H1 (cell line): Measurements from ENCODE around the gene CRYBG1. TPM values are rescaled to one million over a fixed set of nuclear protein-coding genes. Genes with fewer than 3 reads are reported as not detected.

Source experiments
- CTCF ChIA-PET: fragments of 300-600 bp; sonication (Branson Sonifier 250); formaldehyde crosslinking; loops from one replicate; lab custom pipeline; 2021; ENCODE audit not compliant: partially characterized antibody; lab: Charles Lee
- POLR2A ChIA-PET: fragments of 300-600 bp; sonication (Branson Sonifier 250); formaldehyde crosslinking; loops from one replicate; lab custom pipeline; 2021; ENCODE audit warnings: inconsistent platforms; ENCODE audit not compliant: partially characterized antibody; lab: Charles Lee
- DNase-seq, 2 experiments: peaks; one replicate each; pipeline versions ENCODE4 v3.0.0 to v3.0.0-alpha.2; 2010 to 2022; ENCODE audit warnings: low spot score in 2 of 2, low read depth in 1 of 2, mixed read lengths in 1 of 2
- FAIRE-seq: peaks from 2 replicates; lab custom pipeline; 2011; peaks lifted over from hg19 to GRCh38; lab: Jason Lieb, UNC
- H2AFZ ChIP-seq: 2 replicates; pipeline ENCODE4 v1.8.1; 2012; ENCODE audit warnings: low read length, inconsistent platforms
- H2AK5ac ChIP-seq: 2 replicates; pipeline ENCODE4 v1.6.1; 2013; ENCODE audit warnings: low read depth, low read length
- H2BK120ac ChIP-seq: replicated peaks from 2 replicates; pipeline ENCODE3; 2013; ENCODE audit warnings: low read depth, low read length, inconsistent platforms
- H2BK12ac ChIP-seq: 2 replicates; pipeline ENCODE4 v1.6.1; 2013; ENCODE audit warnings: low read depth, low read length
- H2BK15ac ChIP-seq: 2 replicates; pipeline ENCODE4 v1.6.1; 2013; ENCODE audit warnings: low read length
- H2BK20ac ChIP-seq: 2 replicates; pipeline ENCODE4 v1.6.1; 2013; ENCODE audit warnings: low read length
- H2BK5ac ChIP-seq: 2 replicates; pipeline ENCODE4 v1.6.1; 2013; ENCODE audit warnings: low read depth, low read length
- H3K14ac ChIP-seq: 2 replicates; pipeline ENCODE4 v1.6.1; 2013; ENCODE audit warnings: inconsistent platforms; ENCODE audit not compliant: insufficient read length
- H3K18ac ChIP-seq: 2 replicates; pipeline ENCODE4 v1.6.1; 2013; ENCODE audit warnings: low read length; ENCODE audit errors: extremely low read depth
- H3K23ac ChIP-seq: 2 replicates; pipeline ENCODE4 v1.6.1; 2013; ENCODE audit warnings: inconsistent platforms; ENCODE audit not compliant: insufficient read length
- H3K23me2 ChIP-seq: 2 replicates; pipeline ENCODE4 v1.6.1; 2013; ENCODE audit warnings: low read depth, low read length
- H3K27ac ChIP-seq: 2 replicates; pipeline ENCODE4 v1.6.1; 2011; ENCODE audit warnings: low read depth, low read length, inconsistent platforms
- H3K27me3 ChIP-seq, 4 experiments: replicated peaks in 1 of 4; 1 replicate in 1 of 4; 2 replicates in 3 of 4; pipeline versions ENCODE4 v1.6.1 to v1.8.1; 2011 to 2013; ENCODE audit warnings: low read length in 3 of 4, mild to moderate bottlenecking in 3 of 4, inconsistent platforms in 2 of 4, mixed read lengths in 2 of 4, moderate library complexity in 1 of 4; ENCODE audit not compliant: control insufficient read depth in 3 of 4, insufficient read depth in 3 of 4; ENCODE audit errors: extremely low read depth in 1 of 4
- H3K36me3 ChIP-seq, 4 experiments: 2 replicates each; pipeline versions ENCODE4 v1.6.1 to v1.8.1; 2011 to 2013; ENCODE audit warnings: mild to moderate bottlenecking in 4 of 4, low read length in 3 of 4, moderate library complexity in 2 of 4, control low read depth in 1 of 4, inconsistent platforms in 1 of 4; ENCODE audit not compliant: insufficient read depth in 4 of 4, control insufficient read depth in 2 of 4
- H3K4ac ChIP-seq: replicated peaks from 2 replicates; pipeline ENCODE3; 2013; ENCODE audit warnings: low read length, low read depth, mixed read lengths, inconsistent platforms; ENCODE audit not compliant: insufficient read length
- H3K4me1 ChIP-seq, 4 experiments: replicated peaks in 1 of 4; 1 replicate in 1 of 4; 2 replicates in 3 of 4; pipeline versions ENCODE4 v1.6.1 to v1.8.1; 2011 to 2013; ENCODE audit warnings: low read length in 3 of 4, inconsistent platforms in 2 of 4, mixed read lengths in 1 of 4; ENCODE audit not compliant: insufficient read depth in 4 of 4, control insufficient read depth in 3 of 4
- H3K4me2 ChIP-seq, 2 experiments: 2 replicates each; pipeline versions ENCODE4 v1.6.1 to v1.8.1; 2011 to 2013; ENCODE audit warnings: low read depth in 2 of 2, low read length in 2 of 2, control low read depth in 1 of 2, inconsistent platforms in 1 of 2, mild to moderate bottlenecking in 1 of 2; ENCODE audit not compliant: insufficient read depth in 1 of 2
- H3K4me3 ChIP-seq, 4 experiments: fragments of 200-600, 300-600 bp in 1 of 4; sonication (generic), shearing (Covaris generic), sonication (Bioruptor Twin) in 1 of 4; 2 replicates each; pipeline versions ENCODE4 v1.5.1 to v1.8.1; 2011 to 2016; ENCODE audit warnings: low read length in 4 of 4, low read depth in 3 of 4, control low read depth in 2 of 4, inconsistent platforms in 2 of 4, mild to moderate bottlenecking in 2 of 4, mixed read lengths in 1 of 4, moderate library complexity in 1 of 4; ENCODE audit not compliant: insufficient read depth in 2 of 4; ENCODE audit errors: extremely low read depth in 1 of 4
- H3K56ac ChIP-seq: replicated peaks from 2 replicates; pipeline ENCODE3; 2013; ENCODE audit warnings: low read depth, mild to moderate bottlenecking, mixed read lengths, low read length, inconsistent platforms; ENCODE audit not compliant: insufficient read length
- H3K79me1 ChIP-seq: 2 replicates; pipeline ENCODE4 v1.6.1; 2013; ENCODE audit warnings: low read depth, low read length, control low read depth
- H3K79me2 ChIP-seq, 2 experiments: 2 replicates each; pipeline versions ENCODE4 v1.6.1 to v1.8.1; 2012 to 2013; ENCODE audit warnings: low read length in 2 of 2, mild to moderate bottlenecking in 2 of 2, inconsistent platforms in 1 of 2; ENCODE audit not compliant: insufficient read depth in 2 of 2, control insufficient read depth in 1 of 2
- H3K9ac ChIP-seq, 4 experiments: replicated peaks in 1 of 4; 1 replicate in 1 of 4; 2 replicates in 3 of 4; pipeline versions ENCODE4 v1.6.1 to v1.8.1; 2011 to 2013; ENCODE audit warnings: low read depth in 3 of 4, low read length in 3 of 4, control low read depth in 2 of 4, mild to moderate bottlenecking in 2 of 4, moderate library complexity in 2 of 4, inconsistent platforms in 1 of 4; ENCODE audit errors: extremely low read depth in 1 of 4
- H3K9me3 ChIP-seq, 2 experiments: 2 replicates each; pipeline versions ENCODE4 v1.6.1 to v1.8.1; 2012 to 2013; ENCODE audit warnings: mild to moderate bottlenecking in 2 of 2, moderate library complexity in 2 of 2, control low read depth in 1 of 2, inconsistent platforms in 1 of 2, low read depth in 1 of 2, low read length in 1 of 2, mixed read lengths in 1 of 2; ENCODE audit not compliant: insufficient read depth in 2 of 2
- H4K20me1 ChIP-seq, 2 experiments: replicated peaks in 1 of 2; 2 replicates each; pipeline versions ENCODE3 to v1.8.1; 2011 to 2013; ENCODE audit warnings: inconsistent platforms in 2 of 2, low read length in 2 of 2, mild to moderate bottlenecking in 1 of 2; ENCODE audit not compliant: insufficient read depth in 2 of 2, control insufficient read depth in 1 of 2
- H4K5ac ChIP-seq: 2 replicates; pipeline ENCODE4 v1.6.1; 2013; ENCODE audit warnings: low read length, low read depth, mixed read lengths, inconsistent platforms; ENCODE audit not compliant: insufficient read length
- H4K8ac ChIP-seq: 2 replicates; pipeline ENCODE4 v1.8.0; 2013; ENCODE audit warnings: mild to moderate bottlenecking, moderate library complexity, low read length, inconsistent platforms; ENCODE audit not compliant: insufficient read depth; ENCODE audit errors: extremely low read depth
- H4K91ac ChIP-seq: replicated peaks from 2 replicates; pipeline ENCODE3; 2013; ENCODE audit warnings: low read length, mixed read lengths, inconsistent platforms; ENCODE audit not compliant: insufficient read length
- NRF1 ChIP-seq: IDR thresholded peaks from 2 replicates; pipeline ENCODE4 v1.6.1; 2011; ENCODE audit warnings: mild to moderate bottlenecking, low read depth, low read length, improper control_type of control experiment
- RBBP5 ChIP-seq: IDR thresholded peaks from 2 replicates; pipeline ENCODE4 v1.7.1; 2012; ENCODE audit warnings: low read depth, mild to moderate bottlenecking, inconsistent platforms, low read length, moderate library complexity, borderline replicate concordance
- RFX5 ChIP-seq: IDR thresholded peaks from 2 replicates; pipeline ENCODE4 v1.6.1; 2011; ENCODE audit warnings: low read depth, low read length, improper control_type of control experiment, borderline replicate concordance
- SAP30 ChIP-seq: fragments of 300-600 bp; sonication (generic); IDR thresholded peaks from 2 replicates; pipeline ENCODE4 v1.7.1; 2012; ENCODE audit warnings: low read length, moderate library complexity, mild to moderate bottlenecking, inconsistent platforms; ENCODE audit not compliant: insufficient read depth, insufficient replicate concordance
- SIX5 ChIP-seq: IDR thresholded peaks from 2 replicates; pipeline ENCODE4 v1.6.1; 2011; ENCODE audit warnings: mild to moderate bottlenecking, low read depth, low read length
- SRF ChIP-seq: IDR thresholded peaks from 2 replicates; pipeline ENCODE4 v1.6.1; 2011; ENCODE audit warnings: mild to moderate bottlenecking, low read depth, low read length, moderate library complexity
- TAF1 ChIP-seq: IDR thresholded peaks from 2 replicates; pipeline ENCODE4 v1.6.1; 2011; ENCODE audit warnings: mild to moderate bottlenecking, low read depth, low read length
- ZNF274 ChIP-seq: IDR thresholded peaks from 2 replicates; pipeline ENCODE4 v1.7.0; 2012; ENCODE audit warnings: low read length, borderline replicate concordance; ENCODE audit errors: extremely low read depth
- WGBS, 2 experiments: shearing (Covaris generic) in 1 of 2; methylation state at CpG; one replicate each; pipeline versions ENCODE4 v1.1.6 to v1.1.7; 2013 to 2015; ENCODE audit warnings: low lambda C conversion rate in 2 of 2, mixed read lengths in 2 of 2, inconsistent platforms in 1 of 2, low coverage in 1 of 2, missing lambda C conversion rate in 1 of 2; ENCODE audit not compliant: insufficient replicate concordance in 2 of 2, insufficient coverage in 1 of 2, insufficient read length in 1 of 2; ENCODE audit errors: extremely low coverage in 1 of 2, missing lambda C conversion rate in 1 of 2; 5-methylcytosine and 5-hydroxymethylcytosine counted together
- polyA plus RNA-seq, 7 experiments: library from polyadenylated mRNA; depleted of rRNA in 3 of 7; stranded (reverse) in 5 of 7; unstranded in 2 of 7; fragments of >200 nt in 5 of 7; fragments of 200-250 nt in 2 of 7; gene quantifications; 1 replicate in 5 of 7; 2 replicates in 1 of 7; 4 replicates in 1 of 7; pipeline versions ENCODE4 v1.2.1 to v1.2.3, GENCODE V29; 2011 to 2013; ENCODE audit warnings: missing spikeins in 2 of 7, mixed read lengths in 2 of 7
- total RNA-seq: library from RNA; stranded (reverse); fragmentation: NEBNext Ultra II Directional; extraction: Animal tissue kit (Norgen Biotek cat#: 25700); gene quantifications from 2 replicates; pipeline ENCODE4 v1.2.1, GENCODE V29; 2021
- TF ChIP-seq, protein P1 (sequence below), 3 experiments: IDR thresholded peaks; 1 replicate in 2 of 3; 2 replicates in 1 of 3; pipeline versions ENCODE4 v1.5.1 to v1.6.1; 2011; ENCODE audit warnings: low read length in 3 of 3, mild to moderate bottlenecking in 3 of 3, inconsistent platforms in 2 of 3, low read depth in 1 of 3, moderate library complexity in 1 of 3; ENCODE audit not compliant: insufficient read depth in 1 of 3; ENCODE audit errors: control extremely low read depth in 1 of 3

Gene CRYBG1
- total and polyA plus RNA-seq, 2 of the 8 experiments (the other 6 are each of a cell fraction or from before 2014, with no cell fraction given), result 2.2 to 11.6 TPM

DNA sequence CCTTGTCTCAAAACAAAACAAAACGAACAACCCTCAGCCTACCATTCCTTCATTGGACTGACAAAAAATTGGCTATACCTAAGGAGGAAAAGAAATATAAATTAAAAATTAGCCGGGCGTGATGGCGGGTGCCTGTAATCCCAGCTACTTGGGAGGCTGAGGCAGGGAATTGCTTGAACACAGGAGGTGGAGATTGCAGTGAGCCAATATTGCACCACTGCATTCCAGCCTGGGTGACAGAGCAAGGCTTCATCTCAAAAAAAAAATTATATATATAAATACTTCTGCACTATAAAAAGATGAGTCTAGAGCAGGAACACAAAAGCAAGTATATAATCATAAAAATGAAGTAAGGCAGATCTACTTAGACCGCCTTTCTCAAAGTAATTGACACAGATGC, 109.8 kb downstream of the CRYBG1 start:
- no peak for TF ChIP-seq SRF
- TF ChIP-seq, protein P1, sequence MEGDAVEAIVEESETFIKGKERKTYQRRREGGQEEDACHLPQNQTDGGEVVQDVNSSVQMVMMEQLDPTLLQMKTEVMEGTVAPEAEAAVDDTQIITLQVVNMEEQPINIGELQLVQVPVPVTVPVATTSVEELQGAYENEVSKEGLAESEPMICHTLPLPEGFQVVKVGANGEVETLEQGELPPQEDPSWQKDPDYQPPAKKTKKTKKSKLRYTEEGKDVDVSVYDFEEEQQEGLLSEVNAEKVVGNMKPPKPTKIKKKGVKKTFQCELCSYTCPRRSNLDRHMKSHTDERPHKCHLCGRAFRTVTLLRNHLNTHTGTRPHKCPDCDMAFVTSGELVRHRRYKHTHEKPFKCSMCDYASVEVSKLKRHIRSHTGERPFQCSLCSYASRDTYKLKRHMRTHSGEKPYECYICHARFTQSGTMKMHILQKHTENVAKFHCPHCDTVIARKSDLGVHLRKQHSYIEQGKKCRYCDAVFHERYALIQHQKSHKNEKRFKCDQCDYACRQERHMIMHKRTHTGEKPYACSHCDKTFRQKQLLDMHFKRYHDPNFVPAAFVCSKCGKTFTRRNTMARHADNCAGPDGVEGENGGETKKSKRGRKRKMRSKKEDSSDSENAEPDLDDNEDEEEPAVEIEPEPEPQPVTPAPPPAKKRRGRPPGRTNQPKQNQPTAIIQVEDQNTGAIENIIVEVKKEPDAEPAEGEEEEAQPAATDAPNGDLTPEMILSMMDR (IDR thresholded peaks at IDR 0.05; ENCODE audit: control extremely low read depth in 1 of 3, insufficient read depth in 1 of 3, low read depth in 1 of 3, low read length in 3 of 3), result no peak
- no peak for TF ChIP-seq NRF1
- TF ChIP-seq ZNF274, result no peak
- TF ChIP-seq TAF1, result no peak
- TF ChIP-seq RFX5, result no peak
- no peak for TF ChIP-seq SAP30
- no peak for TF ChIP-seq SIX5
- no peak for TF ChIP-seq RBBP5
- Histone ChIP-seq H4K91ac (no peak overlapping the region), H3K23ac (no peak overlapping the region), H2BK120ac (no peak overlapping the region), H3K56ac (no peak overlapping the region), H4K20me1 (no peaks in the 10 kb centered on the region), H3K79me1 (no peaks in the 10 kb centered on the region), H3K9ac (no peak overlapping the region), H2AK5ac (no peak overlapping the region), H3K27me3 (no peaks in the 10 kb centered on the region), H2BK5ac (no peak overlapping the region), H3K9me3 (no peaks in the 10 kb centered on the region), H3K18ac (no peak overlapping the region), H3K4ac (no peak overlapping the region), H3K4me3 (no peak overlapping the region), H3K27ac (no peak overlapping the region), H3K36me3 (no peaks in the 10 kb centered on the region), H3K23me2 (no peaks in the 10 kb centered on the region), H4K8ac (no peak overlapping the region), H3K4me1 (0 out of 7 replicates have a peak, but pooled peaks cover 0 to 2% (median 0%) of the 10 kb centered on the region in 4 experiments), H3K79me2 (no peaks in the 10 kb centered on the region), H2BK12ac (no peak overlapping the region), H2BK15ac (no peak overlapping the region), H3K4me2 (no peak overlapping the region), H4K5ac (no peak overlapping the region), H3K14ac (no peak overlapping the region), H2AFZ (no peak overlapping the region), H2BK20ac (no peak overlapping the region)
- DNase-seq, result no peak
- FAIRE-seq, result no peak
- 85% methylated on average over 5 of the region's 5 CpGs; no CpG with 5 or more reads in 1 of the 2 experiments for WGBS, 2 experiments
- CTCF ChIA-PET, result interaction anchor here (1.0 to 1.1 kb wide), 2 partner anchors 33 to 39 kb away, joined by 3 to 4 read pairs; no protein-coding TSS in a partner anchor
- POLR2A ChIA-PET, result interaction anchor here (0.9 to 1.7 kb wide), 3 partner anchors 9 to 144 kb away, joined by 3 to 4 read pairs (median 3); no protein-coding TSS in a partner anchor
